Activated T-helper 9 cell treated with anti-CD3 and anti-CD28 coated beads, Interleukin-2, amount 50 U/mL, for 16 hours (primary cell): Measurements from ENCODE around the gene PHF21B.
"Not testable (repeated sequence)": the region's sequence is repeated elsewhere in the genome, so short reads cannot be mapped to it uniquely, and the experiment has no call there.

ENCODE experiments used
- DNase-seq: peaks from one replicate; pipeline ENCODE4 v3.0.0-alpha.2; 2020; ENCODE audit warnings: low read depth

The PHF21B gene

DNA sequence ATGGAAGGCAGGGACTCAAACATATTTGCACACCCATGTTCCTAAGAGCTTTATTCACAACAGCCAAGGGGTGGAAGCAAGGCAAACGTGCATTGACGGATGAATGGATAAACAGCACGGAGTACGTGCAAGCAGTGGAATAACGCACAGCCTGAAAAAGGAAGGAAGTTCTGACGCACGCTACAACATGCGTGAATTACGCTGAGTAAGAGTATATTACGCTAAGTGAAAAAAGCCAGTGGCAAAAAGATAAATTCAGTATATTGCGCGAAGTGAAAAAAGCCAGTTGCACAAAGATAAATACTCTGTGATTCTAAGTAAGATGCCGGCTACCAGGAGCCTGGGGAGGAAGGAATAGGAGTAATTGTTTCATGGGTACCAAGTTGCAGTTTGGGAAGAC, 19.5 kb downstream of the PHF21B start:
- DNase-seq = no peak

DNA sequence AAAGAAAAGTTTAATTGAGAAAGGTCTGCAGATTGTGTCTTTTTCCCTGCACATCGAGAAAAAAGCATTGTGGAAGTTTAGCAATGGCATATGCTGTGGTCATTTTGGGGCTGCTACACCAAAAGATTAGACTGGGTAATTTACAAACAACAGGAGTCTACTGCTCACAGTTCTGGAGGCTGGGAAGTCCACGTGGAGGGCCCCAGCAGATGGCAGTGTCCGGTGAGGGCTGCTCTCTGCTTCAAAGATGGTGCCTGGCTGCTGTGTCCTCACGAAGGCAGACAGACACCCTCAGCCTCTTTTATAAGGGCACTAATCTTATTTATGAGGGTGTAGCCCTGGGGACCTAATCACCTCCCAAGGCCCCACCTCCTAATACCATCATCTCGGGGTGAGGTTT, 21.1 kb downstream of the PHF21B start:
- no peak for DNase-seq

DNA sequence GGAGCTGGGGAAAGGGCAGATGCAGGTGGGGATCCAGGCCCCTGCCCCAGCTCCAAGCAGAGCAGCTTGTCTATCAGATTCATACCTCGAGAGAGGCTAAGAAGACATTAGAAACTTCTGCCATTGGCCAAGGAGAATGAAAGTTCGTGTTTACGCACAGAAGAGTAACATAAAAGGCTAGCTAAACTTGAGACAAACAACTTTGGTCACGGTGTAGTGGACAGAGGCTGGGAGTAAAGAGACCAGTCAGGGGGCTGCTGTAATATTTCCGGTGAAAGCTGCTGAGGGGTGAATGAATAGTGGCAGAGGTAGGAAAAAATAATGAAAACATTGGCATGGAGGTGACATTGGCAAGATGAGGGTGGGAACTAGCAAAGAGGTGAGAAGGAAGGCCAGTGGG, 22.9 kb downstream of the PHF21B start:
- no peak for DNase-seq

DNA sequence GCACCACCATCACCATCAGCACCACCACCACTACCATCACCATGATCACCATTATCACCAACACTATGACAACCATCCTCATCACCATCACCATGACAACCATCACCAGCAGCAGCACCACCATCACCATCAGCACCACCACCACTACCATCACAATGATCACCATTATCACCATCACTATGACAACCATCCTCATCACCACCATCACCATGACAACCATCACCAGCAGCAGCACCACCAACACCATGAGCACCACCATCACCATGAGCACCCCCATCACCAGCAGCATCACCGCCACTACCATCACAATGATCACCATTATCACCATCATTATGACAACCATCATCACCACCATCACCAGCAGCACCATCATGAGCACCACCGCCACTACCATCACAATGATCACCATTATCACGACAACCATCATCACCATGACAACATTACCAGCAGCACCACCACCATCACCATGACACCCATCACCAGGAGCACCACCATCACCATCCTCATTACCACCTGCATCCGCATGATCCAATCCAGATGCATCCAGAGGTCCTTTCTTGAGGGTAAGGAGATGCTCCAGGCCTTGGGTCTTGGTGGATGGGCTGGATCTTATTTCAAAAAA, 23.8 kb downstream of the PHF21B start:
- no peak for DNase-seq

DNA sequence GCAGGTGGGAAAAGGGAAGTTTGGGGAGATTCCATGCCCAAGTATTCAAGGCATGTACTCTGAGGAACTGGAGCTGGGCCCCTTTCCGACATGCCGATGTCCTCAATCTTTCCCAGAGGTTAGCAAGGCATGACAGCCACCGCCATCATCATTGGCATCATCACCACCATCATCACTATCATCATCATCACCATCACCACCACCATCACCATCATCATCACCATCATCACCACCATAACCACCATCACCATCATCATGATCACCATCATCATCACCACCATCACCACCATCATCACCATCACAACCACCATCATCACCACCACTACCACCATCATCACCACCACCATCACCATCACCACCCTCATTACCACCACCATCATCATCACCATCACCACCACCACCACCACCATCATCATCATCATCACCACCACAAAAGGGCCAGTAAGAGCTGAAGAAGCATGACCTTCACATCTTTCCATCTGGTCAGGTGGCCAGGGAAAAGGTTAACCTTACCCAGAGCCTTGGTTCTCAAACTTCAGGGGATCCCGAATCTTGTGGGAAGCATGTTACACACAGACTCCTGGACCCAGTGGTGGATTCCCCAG, 25.8 kb downstream of the PHF21B start:
- no peak for DNase-seq

DNA sequence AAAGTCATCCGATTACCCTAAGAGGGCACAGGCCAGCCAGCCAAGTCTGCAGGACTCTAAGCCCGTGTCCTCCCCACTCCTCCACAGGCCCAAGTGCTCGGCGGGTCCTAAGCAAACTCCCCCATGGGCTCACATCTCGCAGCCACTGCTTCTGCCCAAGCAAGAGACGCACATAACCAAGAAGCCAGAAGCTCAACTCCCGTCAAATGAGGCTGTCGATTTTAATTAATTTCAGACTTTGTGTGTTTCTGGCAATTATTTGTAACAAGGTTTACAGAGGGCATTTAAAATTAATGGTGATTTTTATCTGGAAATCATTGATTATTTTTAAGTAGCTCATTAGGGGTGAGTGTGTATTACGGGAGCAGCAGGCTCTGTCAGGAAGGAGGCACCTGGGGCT, 27.4 kb downstream of the PHF21B start:
- no peak for DNase-seq

DNA sequence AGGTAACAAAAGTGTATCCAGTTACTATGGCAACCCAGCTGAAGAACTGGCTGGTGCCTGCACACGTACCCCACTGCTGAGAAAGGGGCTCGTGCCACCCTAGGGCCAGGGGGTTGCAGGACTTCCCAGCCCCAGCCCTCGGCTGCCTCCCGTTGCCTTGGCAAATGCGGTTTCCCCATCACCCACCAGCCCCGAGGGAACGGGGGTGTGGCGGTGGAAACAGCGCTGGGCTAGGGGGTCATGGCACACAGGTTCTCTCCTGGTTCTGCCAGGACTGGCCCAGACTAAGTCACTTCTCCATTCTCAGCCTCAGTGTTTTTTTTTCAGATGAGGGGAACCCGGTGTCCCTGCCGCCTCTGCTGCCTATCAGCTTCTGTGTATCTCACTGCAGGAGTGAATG, 27.9 kb downstream of the PHF21B start:
- no peak for DNase-seq

DNA sequence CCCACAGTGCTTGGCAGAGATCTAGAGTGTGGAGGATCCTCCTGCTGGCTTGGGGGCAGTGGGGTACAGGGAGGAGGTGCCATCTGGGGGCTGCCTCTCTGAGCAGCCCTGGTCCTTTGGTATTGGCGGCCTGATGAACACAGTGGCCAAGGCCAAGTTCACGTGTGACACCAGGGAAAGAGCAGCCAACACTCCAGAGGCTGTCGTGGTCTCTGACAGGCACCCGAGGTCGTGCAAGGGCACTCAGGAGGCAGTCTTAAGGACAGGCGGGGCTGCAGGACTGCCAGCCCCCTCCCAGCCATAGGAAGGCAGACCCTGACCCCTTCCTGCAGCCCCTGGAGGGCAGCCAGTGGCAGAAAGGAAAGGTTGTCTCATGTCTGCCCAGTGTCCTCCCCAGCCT, 30.7 kb downstream of the PHF21B start:
- no peak for DNase-seq

DNA sequence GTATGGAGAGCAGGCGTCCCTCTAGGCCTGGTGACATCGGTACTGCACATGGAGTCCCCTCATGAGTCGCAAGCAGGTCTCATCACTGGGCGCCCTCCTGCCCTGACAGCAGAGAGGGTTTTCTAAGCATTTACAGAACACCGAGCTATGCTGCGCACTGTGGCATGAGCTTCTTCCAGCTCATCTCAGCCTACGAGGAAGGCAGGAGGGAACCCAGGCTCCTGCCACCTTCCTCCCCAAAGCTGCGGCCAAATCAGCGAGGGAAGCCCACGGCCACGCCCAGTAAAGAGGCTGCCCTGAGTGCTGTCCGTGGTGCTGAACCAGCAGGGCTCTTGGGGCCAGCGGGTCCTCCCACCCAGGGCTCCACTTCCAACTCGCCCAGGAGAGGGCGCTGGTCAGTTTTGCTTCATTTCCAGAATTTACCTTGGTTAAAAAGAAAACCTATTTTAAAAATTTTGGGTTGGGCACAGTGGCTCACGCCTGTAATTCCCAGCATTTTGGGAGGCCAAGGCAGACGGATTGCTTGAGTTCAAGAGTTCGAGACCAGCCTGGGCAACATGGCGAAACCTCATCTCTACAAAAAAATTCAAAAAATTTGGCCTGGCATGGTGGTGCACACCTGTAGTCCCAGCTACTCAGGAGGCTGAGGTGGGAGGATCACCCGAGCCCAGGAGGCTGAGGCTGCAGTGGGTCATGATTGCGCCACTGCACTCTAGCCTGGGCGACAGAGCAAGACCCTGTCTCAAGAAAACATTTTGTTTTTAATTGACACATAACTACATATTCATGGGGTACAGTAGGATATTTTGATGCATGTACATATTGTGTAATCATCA, 34.2 kb downstream of the PHF21B start:
- peak; percentile 7 for DNase-seq

DNA sequence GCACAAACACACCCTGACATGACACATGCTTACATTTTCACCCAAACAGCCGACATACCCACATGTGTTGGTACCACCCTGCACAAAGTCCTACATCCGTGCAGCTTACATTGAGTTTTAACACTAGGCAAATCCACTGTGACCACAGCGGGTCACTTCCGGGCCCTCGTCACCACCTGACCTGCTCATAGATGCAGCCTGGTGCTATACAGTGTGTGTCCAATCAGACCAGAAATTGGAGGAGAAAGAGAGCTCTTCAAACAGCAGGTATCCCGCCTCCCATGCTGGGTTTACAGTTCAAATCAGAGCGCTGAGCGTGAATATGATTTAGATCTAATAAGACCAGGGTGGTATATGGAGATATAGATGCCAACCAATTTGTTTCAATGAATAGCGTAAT, 35.4 kb downstream of the PHF21B start:
- DNase-seq = no peak

DNA sequence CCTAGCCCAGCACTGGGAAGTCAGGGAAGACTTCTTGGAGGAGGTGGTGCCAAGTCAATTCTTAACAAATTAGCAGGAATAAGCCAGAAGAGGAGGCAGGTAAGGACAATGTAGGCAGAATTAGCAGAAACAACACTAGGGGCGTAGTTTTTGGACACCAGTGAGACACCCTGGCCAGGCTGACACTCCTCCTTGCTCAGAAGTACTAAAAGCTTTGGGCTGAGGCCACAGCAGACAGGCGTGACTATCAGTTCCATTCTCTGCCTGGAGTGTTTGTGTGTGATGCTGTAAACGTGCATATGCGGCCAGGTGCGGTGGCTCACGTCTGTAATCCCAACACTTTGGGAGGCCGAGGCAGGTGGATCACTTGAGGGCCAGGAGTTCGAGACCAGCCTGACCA, 36.0 kb downstream of the PHF21B start:
- DNase-seq = no peak

DNA sequence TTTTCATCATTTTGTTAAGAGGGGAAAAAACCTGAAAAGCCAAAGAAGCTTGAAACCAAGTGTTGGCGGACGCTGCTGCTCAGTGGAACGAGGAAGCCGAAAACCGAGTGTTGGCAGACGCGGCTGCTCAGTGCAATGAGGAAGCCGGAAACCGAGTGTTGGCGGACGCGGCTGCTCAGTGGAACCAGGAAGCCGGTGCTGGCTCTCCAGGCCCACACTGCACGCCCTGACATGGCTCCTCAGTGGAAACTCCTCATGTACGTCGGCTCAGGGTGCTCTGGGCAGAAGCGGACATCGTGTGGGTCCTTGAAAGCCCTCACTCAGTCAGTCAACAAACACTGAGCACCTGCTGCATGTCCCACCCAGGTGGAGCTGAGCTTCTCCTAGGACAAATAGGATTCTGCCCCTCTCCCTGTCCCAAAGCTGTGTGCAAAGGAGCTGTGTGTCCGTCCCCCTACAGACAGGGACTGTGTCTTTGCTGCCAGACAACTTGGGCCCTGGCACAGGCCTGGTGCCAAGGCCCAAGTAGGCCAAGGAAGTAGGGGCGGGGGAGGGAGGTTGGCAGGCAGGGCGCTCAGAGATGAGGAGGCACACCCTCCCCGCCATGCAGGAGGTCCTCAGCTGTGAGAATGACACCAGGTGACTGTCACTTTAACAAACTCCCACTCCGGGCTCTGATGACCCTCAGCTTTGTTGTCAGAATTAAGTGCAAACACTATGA, 37.3 kb downstream of the PHF21B start:
- DNase-seq = no peak

DNA sequence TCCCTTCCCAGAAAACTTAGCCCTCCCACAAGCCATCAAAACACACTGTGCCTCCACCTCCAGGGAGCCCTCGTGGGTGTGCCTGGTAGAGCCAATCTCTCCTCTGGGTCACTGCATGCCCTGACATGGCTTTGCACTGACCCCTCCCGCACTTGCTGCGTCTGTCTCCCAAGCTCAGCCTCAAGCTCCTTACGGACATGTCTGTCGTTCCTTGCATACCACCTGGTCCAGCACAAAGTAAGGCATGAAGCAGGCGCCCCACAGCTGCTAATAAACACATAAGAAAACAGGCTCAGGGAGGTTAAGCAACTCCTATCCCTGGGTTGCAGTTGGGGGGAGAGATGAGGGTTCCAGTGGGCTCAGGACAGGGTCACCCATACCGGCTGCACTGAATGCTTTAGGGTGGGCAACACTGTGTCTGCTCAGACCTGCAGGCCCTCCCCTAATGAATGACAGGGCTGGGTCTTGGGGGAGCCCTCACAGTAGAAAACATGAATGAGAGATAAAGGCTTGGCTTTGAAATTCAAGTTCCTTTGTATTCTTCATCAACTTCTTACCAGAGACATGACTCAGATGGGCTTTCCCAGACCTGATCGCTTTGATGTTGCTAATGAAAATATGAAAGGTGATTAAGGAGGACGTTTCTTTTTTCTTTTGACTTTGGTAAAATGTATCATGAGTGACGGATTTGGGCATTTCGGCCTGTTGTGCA, 38.0 kb downstream of the PHF21B start:
- no peak for DNase-seq

DNA sequence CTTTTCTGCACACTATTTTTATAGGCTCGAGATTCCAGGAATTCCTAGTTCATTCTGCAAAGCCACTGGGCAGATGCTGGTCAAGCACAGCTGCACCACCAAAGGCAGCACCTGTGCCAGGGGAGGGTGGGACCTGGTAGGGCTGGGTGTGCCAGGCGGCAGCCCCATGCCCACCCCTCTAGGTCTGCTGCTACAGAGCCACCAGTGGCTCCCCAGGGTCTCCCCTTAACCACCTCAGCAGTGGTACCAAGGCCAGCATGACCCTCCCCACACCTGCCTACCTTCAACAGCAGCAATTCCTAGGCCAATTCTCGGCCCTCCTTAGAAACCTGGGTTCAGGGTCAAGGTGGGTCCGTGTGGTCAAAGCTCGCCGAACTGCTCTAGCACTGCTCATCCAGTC, 39.5 kb downstream of the PHF21B start:
- no peak for DNase-seq

DNA sequence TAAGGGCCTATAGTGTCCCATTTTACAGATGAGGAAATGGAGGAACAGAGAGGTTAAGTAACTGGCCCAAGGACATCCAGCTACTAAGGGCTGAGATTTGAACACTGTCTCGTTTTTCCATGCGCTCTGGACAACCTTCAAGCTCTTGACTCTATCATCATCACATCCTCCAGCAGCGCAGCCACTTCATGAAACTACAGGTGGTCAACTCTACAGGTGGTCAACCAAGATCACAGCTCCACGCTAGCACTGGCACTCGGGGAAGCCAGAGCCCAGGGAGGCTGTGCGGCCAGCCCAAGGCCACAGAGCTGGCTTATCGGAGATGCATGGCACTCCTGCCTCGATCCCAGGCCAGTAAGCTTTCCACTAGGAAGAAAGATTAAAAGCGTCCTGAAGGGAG, 40.0 kb downstream of the PHF21B start:
- DNase-seq = no peak

DNA sequence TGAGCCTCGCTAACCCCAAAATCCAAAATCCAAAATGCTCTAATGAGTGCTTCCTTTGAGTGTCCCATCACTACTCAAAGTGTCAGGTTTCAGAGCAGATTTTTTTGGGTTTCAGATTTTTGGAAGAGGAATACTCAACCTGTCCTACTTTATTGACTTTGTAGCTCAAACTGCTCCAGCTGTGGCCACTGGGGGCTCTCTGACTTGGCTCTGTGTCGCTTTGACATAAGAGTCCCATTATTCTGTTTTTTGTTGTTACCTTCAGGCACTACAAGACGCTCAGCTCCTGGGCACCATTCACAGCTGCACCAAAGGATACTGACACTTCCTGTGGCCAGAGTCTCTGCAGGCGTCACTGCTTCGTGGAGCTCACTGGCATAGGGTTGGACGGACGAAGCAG, 41.1 kb downstream of the PHF21B start:
- no peak for DNase-seq

DNA sequence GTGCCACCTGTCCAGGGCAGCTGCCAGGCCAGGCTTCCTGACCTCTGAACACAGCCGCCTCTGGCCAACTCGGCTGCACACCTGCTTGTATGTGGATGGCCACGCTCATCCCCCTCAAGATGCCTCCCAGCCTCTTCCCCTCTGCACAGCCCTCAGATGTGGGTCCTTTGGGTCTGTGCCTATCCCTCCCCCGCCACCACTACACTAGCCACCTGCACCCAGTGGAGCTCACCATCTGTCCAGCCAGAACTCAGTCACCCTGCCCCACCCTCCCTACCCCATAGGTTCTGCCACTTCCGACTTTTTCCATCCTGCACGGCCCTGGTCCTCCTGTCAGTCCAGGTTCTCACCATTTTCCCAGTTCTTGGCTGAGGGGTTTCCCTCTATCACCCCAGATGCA, 44.6 kb downstream of the PHF21B start:
- no peak for DNase-seq

DNA sequence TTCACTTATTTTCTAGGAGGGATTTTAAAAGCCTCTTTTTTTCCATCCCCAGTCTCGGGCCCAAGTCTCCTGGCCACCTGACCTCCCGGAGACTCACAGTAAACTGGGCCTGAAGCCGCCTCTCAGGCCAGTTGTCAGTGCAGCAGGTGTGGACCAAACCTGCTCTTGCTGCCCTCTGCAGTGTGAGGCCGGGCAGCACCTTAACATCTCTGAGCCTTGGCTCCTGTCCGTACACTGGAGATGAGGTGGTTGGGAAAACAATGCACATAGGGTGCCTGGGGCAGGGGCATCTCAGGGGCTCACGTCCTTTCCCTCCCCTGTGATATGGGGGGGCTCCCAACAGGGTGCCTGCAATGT, 45.1 kb downstream of the PHF21B start:
- no peak for DNase-seq

DNA sequence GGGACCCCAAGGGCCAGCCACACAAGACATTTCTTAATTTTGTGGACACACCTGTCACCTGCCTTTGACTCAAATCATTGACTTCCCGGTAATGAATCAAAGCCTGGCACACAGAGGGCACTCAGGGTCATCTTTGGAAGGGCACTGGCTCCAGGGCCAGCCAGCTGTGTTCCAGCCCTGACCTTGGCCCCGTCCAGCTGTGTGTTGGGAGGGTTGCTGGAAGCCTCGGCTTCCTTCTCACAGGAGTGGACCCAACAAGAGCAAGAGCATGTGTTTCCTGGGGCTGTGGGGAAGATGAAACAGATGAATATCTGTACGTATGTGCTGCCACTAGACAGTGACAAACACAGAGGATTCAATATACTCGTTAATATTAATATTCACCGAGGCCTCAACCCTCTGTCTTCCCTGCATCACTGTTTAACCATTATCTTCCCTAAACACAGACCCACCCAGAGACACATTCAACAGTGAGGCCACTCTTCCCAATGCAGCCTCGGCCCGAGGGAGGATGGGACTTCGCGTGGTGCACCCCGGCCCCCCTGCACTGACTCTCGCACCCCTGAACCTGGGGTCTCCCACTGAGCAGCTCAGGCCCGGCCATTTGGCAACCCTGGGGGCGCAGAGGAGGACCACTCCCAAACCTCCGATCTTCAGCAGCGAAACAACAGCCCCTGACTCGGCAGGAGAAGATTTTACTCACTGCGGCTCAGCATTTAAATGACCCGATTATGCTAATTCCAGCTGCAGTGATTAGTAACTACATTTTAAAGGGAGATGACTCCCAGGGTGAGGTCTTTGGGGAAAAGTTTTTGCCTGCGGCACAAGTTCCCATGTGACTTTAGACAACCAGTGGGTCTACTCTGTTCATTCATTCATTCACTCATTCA, 45.7 kb downstream of the PHF21B start:
- DNase-seq = no peak

DNA sequence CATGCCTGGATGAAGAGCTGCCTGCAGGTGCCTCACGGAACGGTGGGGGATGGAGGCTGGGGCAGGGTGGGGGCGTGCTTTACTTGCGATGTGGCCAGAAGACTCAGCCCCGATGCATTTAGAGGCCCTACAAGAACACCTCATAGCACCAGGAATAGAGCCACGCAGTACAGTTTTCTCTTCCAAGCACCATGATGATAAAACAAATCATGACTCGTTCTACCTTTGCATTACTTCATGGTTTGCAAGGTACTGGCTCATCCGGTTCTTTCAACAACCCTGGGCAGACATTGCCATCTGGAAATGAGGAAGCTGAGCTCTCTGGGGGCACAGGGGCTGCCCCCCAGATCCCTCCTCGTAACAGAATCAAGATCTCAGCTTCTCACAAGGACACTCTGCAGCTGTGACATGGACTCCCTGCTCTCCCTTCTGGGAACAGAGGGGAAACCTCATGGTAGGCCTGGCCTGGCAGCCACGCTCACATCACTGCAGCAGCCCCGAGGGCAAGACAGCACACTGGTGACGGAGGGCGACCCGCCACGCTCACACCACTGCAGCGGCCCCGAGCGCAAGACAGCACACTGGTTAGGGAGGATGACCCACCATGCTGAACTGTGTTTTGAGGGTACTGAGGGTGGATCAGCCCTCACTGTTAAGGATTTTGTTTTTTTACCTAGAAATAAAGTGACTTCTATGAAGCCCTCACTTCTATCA, 46.9 kb downstream of the PHF21B start:
- no peak for DNase-seq

DNA sequence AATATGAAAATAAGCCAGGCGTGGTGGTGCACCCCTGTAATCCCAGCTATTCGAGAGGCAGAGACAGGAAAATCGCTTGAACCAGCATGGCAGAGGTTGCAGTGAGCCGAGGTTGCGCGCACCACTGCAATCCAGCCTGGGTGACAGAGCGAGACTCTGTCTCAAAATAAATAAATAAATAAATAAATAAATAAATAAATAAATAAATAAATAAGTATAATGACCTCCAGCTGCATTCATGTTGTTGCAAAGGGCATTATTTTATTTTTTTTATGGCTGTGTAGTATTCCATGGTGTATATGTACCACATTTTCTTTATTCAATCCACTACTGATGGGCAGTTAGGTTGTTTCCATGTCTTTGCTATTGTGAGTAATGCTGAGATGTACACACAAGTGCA, 48.1 kb downstream of the PHF21B start:
- DNase-seq = not testable (repeated sequence)
